ENCODE measurements around the gene FMO5.
"Not testable (repeated sequence)": the region's sequence is repeated elsewhere in the genome, so short reads cannot be mapped to it uniquely, and the experiment has no call there.

Gene FMO5

DNA sequence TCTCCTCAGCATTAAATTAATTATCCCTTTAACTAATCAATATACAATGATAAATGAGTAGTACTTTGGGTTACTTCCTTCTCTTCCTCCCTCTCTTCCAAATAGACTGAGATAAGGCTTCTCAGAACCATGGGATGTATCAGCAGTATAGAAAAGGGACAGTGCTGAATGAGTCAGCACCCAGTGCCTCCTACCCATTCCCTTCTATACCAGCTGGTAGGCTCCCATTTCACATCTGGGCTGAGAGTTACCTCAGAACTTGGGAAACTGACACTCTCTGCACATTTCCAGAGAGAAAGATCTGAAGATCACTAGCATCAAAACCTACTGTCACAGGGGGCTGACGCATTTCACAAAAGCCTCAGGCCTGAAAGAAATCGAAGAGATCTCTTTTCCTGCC is 68.0 kb downstream of the FMO5 start:
- not testable (repeated sequence) for DNase-seq (ENCODE audit: low read depth in 2 of 2, low spot score in 1 of 2)

DNA sequence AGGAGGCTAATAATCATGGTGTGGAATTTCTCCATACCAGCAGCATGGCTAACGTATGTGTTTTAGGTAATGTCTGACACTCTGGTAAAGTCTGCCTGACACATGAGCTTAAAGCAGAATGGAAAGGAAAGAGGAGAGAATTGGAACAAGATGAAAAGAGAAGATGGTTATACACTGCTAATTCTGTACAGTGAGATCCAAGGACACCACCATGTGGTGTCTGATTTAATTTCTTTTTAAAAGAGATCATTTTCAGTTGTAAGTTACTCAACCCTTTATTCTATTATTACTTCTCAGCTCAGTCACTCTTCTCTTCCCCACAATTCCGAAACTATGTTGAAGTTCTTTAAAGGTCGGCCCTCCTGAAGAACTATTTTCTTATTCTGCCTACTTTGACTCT is 68.5 kb downstream of the FMO5 start:
- DNase-seq (ENCODE audit: low read depth in 2 of 2, low spot score in 1 of 2): no peak

DNA sequence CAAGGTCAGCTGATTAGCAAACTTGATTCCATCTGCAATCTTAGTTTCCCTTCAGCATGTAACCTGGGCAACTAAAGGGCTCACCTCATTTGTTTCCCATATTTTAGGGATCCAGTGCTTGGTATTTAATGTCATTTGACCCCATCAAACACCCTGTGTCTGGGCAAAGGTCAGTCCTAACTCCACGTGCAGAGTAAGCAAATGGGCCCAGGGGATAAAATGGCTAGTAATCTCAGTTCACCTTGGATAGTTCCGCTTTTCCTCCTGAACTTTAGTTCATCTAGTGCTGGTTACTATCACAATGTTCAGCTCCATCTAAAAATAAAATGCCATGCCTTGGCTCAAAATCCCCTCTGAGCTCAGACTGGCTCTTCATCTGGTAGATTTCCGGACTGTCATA is 72.4 kb downstream of the FMO5 start:
- DNase-seq (ENCODE audit: low read depth in 2 of 2, low spot score in 1 of 2): no peak

DNA sequence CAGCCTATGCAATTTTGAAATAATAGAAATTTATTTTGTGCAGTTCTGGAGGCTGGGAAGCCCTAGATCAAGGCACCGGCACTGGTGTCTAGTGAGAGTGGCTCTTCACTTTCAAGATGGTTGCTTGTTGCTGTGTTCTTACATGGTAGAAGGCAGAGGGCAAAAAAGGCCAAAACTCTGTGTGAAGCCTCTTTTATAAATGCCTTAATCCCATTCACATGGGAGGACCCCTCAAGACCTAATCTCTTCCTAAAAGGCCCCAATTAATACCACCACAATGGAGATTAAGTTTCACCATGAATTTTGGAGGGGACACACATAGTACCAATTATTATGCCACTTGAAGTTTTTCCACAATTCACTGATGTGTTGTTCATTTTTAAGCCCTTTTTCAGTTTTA is 73.9 kb downstream of the FMO5 start:
- DNase-seq (ENCODE audit: low read depth in 2 of 2, low spot score in 1 of 2): no peak

DNA sequence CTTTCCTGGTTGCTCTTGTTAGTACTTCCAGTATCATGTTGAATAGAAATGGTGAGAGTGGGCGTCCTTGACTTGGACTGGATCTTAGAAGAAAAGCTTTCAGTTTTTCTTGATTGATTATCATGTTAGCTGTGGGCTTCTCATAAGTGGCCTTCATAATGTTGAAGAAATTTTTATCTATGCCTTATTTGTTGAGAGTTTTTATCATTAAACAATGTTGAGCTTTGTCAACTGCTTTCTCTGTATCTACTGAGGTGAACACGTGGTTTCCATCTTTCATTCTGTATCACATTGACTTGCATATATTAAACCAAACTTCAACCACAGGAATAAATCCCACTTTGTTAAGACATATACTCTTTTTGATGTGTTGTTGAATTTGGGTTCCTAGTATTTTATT is 82.3 kb downstream of the FMO5 start:
- DNase-seq (ENCODE audit: low read depth in 2 of 2, low spot score in 1 of 2): no peak
